Parathyroid adenoma (tissue), 2 donors: ENCODE data around the gene SLC22A6.

Experiments used
- H2AFZ ChIP-seq: fragments of 300-600 bp; sonication (generic); one replicate; pipeline ENCODE4 v1.7.0; 2017; ENCODE audit warnings: antibody characterized with exemption, mild to moderate bottlenecking
- H3K27ac ChIP-seq: fragments of 300-600 bp; sonication (generic); one replicate; pipeline ENCODE4 v1.7.0; 2017
- H3K27me3 ChIP-seq: fragments of 300-600 bp; sonication (generic); one replicate; pipeline ENCODE4 v1.7.0; 2017; ENCODE audit warnings: low read length; ENCODE audit not compliant: control insufficient read depth, insufficient read depth
- H3K36me3 ChIP-seq: fragments of 300-600 bp; sonication (generic); one replicate; pipeline ENCODE4 v1.7.0; 2017; ENCODE audit warnings: low read length; ENCODE audit not compliant: control insufficient read depth, insufficient read depth
- H3K4me1 ChIP-seq: fragments of 300-600 bp; sonication (generic); one replicate; pipeline ENCODE4 v1.7.0; 2017; ENCODE audit warnings: control low read depth
- H3K4me2 ChIP-seq: fragments of 300-600 bp; sonication (generic); one replicate; pipeline ENCODE4 v1.7.0; 2017; ENCODE audit warnings: low read length
- H3K4me3 ChIP-seq: fragments of 300-600 bp; sonication (generic); one replicate; pipeline ENCODE4 v1.7.0; 2017; ENCODE audit warnings: low read depth, low read length
- H3K79me2 ChIP-seq: fragments of 300-600 bp; sonication (generic); one replicate; pipeline ENCODE4 v1.7.0; 2017; ENCODE audit warnings: control low read depth
- H3K9ac ChIP-seq: fragments of 300-600 bp; sonication (generic); one replicate; pipeline ENCODE4 v1.7.0; 2017; ENCODE audit warnings: mild to moderate bottlenecking
- H3K9me3 ChIP-seq: fragments of 300-600 bp; sonication (generic); one replicate; pipeline ENCODE4 v1.7.0; 2017; ENCODE audit warnings: low read length; ENCODE audit not compliant: control insufficient read depth
- TF ChIP-seq, protein P1 (sequence below): fragments of 300-600 bp; sonication (generic); IDR thresholded peaks from one replicate; pipeline ENCODE4 v1.7.0; 2017; ENCODE audit warnings: antibody characterized with exemption, mild to moderate bottlenecking
- donor health status: primary hyperparathyroidism.

SLC22A6 gene

DNA sequence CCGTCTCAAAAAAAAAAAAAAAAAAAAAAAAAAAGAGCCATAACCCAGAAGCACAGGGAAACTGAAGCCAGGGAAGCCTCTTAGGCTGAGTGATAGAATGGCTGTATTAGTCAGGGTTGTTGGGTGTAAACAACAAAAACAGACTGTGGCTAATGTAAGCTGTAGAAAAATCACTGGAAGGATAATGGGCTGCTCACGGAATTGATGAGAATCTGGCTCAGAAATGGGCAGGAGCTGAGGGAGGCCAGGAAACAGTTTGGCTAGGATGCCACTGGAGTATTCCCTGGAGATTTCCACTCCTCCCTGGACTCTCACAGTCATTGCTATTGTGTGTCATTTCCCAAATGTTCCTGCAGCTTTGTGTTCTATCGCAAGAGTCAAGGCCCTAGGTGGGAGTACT is 22.4 kb downstream of the SLC22A6 start:
- TF ChIP-seq, protein P1, sequence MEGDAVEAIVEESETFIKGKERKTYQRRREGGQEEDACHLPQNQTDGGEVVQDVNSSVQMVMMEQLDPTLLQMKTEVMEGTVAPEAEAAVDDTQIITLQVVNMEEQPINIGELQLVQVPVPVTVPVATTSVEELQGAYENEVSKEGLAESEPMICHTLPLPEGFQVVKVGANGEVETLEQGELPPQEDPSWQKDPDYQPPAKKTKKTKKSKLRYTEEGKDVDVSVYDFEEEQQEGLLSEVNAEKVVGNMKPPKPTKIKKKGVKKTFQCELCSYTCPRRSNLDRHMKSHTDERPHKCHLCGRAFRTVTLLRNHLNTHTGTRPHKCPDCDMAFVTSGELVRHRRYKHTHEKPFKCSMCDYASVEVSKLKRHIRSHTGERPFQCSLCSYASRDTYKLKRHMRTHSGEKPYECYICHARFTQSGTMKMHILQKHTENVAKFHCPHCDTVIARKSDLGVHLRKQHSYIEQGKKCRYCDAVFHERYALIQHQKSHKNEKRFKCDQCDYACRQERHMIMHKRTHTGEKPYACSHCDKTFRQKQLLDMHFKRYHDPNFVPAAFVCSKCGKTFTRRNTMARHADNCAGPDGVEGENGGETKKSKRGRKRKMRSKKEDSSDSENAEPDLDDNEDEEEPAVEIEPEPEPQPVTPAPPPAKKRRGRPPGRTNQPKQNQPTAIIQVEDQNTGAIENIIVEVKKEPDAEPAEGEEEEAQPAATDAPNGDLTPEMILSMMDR = no peak
- Histone ChIP-seq H3K27ac (no peak overlapping the region), H3K27me3 (no peaks in the 10 kb centered on the region), H3K4me3 (no peak overlapping the region), H3K9ac (no peak overlapping the region), H3K36me3 (no peaks in the 10 kb centered on the region), H3K4me1 (peaks cover 11% of the 10 kb centered on the region), H3K4me2 (no peak overlapping the region), H3K9me3 (no peaks in the 10 kb centered on the region), H3K79me2 (no peaks in the 10 kb centered on the region), H2AFZ (no peak overlapping the region)

DNA sequence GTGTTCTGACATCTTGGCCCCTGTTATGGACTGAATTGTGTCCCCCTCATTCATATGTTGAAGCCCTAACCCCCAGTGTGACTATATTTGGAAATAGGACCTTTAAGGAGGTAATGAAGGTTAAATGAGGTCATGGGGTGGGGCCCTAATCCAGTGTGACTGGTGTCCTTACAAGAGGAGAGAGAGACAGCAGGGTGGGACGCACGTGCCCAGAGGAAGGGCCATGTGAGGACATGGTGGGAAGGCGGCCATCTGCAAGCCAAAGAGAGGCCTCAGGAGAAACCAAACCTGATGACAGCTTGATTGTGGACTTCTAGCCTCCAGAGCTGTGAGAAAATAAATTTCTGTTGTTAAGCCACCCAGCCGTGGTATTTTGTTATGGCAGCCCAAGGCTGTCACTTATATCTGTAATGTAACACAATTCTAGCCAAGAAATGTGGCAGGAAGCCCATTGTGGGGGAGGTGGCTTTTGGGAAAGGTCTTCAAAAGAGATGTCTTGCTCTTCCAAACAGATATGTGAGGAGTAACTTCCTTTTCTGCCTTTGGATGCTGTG is 23.7 kb downstream of the SLC22A6 start:
- Histone ChIP-seq H3K27ac (no peak overlapping the region), H3K4me2 (no peak overlapping the region), H2AFZ (no peak overlapping the region), H3K36me3 (no peaks in the 10 kb centered on the region), H3K27me3 (no peaks in the 10 kb centered on the region), H3K9me3 (no peaks in the 10 kb centered on the region), H3K4me1 (peaks cover 11% of the 10 kb centered on the region), H3K79me2 (no peaks in the 10 kb centered on the region), H3K4me3 (no peak overlapping the region), H3K9ac (no peak overlapping the region)
- TF ChIP-seq, protein P1 = no peak

- H3K4me1 ChIP-seq = peaks cover 11% of the 10 kb centered on the region
- H3K79me2 ChIP-seq = no peaks in the 10 kb centered on the region
- TF ChIP-seq, protein P1 = no peak
- H3K9ac ChIP-seq = no peak overlapping the region
- no peaks in the 10 kb centered on the region for H3K36me3 ChIP-seq
- H2AFZ ChIP-seq = peak overlapping the region; percentile 74
- peak overlapping the region; percentile 51 for H3K27ac ChIP-seq
- no peak overlapping the region for H3K4me2 ChIP-seq
- H3K4me3 ChIP-seq = no peak overlapping the region
- H3K27me3 ChIP-seq = no peaks in the 10 kb centered on the region
- H3K9me3 ChIP-seq = no peaks in the 10 kb centered on the region
These were observed 25.3 kb downstream of the SLC22A6 start for GRCh38 chr11:62959422-62959980.

DNA sequence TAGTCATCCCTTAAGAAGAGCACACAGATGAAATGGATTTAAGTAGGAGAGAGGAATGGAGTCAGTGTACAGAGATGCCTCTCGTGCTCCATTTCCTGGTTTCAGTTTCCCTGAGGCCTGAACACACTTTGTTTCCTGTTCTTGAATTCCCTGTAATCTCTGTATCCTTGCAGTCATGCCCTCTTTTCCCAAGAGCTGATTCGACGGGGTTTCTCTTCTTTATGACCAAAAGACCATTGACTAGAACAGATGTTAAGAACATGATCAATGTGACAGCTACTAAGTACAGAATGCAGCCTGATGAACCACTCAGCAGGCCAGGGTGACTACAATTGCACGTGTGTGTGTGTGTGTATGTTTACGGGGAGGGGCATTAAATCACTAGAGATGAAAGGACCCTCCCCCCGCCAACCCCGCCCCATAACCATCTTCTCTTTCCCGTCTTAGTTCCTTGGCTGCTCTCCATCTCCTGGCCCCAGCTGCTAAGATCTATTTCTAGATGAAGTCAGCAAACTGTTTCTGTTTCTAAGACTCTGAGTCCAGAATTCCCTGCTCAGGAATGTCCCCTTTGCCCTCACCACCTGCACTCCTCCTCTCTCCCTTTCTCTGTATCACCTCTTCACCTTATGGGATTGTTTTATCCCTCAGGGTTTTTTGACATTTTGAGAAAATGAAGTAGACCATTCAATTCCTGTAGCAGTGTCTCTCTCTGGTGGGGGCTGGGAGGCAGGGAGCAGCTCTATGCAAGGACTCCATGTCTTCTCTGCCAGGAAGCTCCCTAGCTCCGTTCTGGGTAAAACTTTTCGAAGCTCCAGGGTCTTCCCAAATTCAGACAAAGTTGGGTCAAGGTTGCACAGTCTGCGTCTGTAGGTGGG is 26.0 kb downstream of the SLC22A6 start:
- Histone ChIP-seq H3K4me3 (no peak overlapping the region), H3K4me2 (no peak overlapping the region), H2AFZ (peak overlapping the region; percentile 74), H3K4me1 (peaks cover 11% of the 10 kb centered on the region), H3K9ac (no peak overlapping the region), H3K27ac (peak overlapping the region; percentile 53), H3K36me3 (no peaks in the 10 kb centered on the region), H3K27me3 (no peaks in the 10 kb centered on the region), H3K9me3 (no peaks in the 10 kb centered on the region), H3K79me2 (no peaks in the 10 kb centered on the region)
- TF ChIP-seq, protein P1 = no peak
